GM08714 (cell line): ENCODE measurements around the gene PBLD.
"Not testable (repeated sequence)": the region's sequence is repeated elsewhere in the genome, so short reads cannot be mapped to it uniquely, and the experiment has no call there.

Experiments used
- H3K4me3 ChIP-seq: fragments of 200-500 bp; sonication (Bioruptor generic); 2 replicates; pipeline ENCODE4 v1.5.1; 2014; ENCODE audit warnings: mild to moderate bottlenecking, low read length, inconsistent platforms
- ZNF274 ChIP-seq: IDR thresholded peaks from 2 replicates; pipeline ENCODE4 v1.6.1; 2012; ENCODE audit warnings: mild to moderate bottlenecking, low read depth, low read length

PBLD gene

GRCh38 chr10:68336754-68337351, 4.1 kb upstream of the PBLD start:
- H3K4me3 ChIP-seq: peak overlapping the region; percentile 22; the same call in 1 of the 2 replicates

GRCh38 chr10:68334672-68335467, 2.1 kb upstream of the PBLD start:
- no peak for TF ChIP-seq ZNF274
- H3K4me3 ChIP-seq: peak overlapping the region; percentile 89; the same call in 1 of the 2 replicates

More at GRCh38 chr10:68336754-68337351, 4.1 kb upstream of the PBLD start:
- TF ChIP-seq ZNF274: no peak

GRCh38 chr10:68333440-68334431, 1.0 kb upstream of the PBLD start:
- no peak for TF ChIP-seq ZNF274

GRCh38 chr10:68333058-68333395, 299 bp upstream of the PBLD start:
- peak overlapping the region; percentile 89 for H3K4me3 ChIP-seq
- TF ChIP-seq ZNF274: no peak

More at GRCh38 chr10:68333440-68334431, 1.0 kb upstream of the PBLD start:
- H3K4me3 ChIP-seq: peak overlapping the region; percentile 89; the same call in 1 of the 2 replicates

- no peak for TF ChIP-seq ZNF274
- H3K4me3 ChIP-seq: peak within 1 kb of the TSS; percentile 89
Measured at GRCh38 chr10:68331455-68332258, 1.1 kb downstream of the PBLD start, which contains the start of gene HNRNPH3. Gene HNRNPH3 (plus strand): TSS chr10:68332064. CDS start chr10:68337222, 5,158 bp downstream.

- no peak for TF ChIP-seq ZNF274
- H3K4me3 ChIP-seq: peak overlapping the region; percentile 89
Measured at GRCh38 chr10:68330852-68331454, 1.8 kb downstream of the PBLD start.

GRCh38 chr10:68329506-68329861, 3.2 kb downstream of the PBLD start:
- no peak for TF ChIP-seq ZNF274
- H3K4me3 ChIP-seq: no peak overlapping the region

- TF ChIP-seq ZNF274: no peak
- H3K4me3 ChIP-seq: no peak overlapping the region
Measured at GRCh38 chr10:68327889-68328786, 4.6 kb downstream of the PBLD start.

GRCh38 chr10:68324396-68324795, 8.3 kb downstream of the PBLD start:
- H3K4me3 ChIP-seq: not testable (repeated sequence)

GRCh38 chr10:68318331-68319059, 14.2 kb downstream of the PBLD start:
- H3K4me3 ChIP-seq: no peak overlapping the region
- no peak for TF ChIP-seq ZNF274

- H3K4me3 ChIP-seq: no peak overlapping the region
- TF ChIP-seq ZNF274: no peak
Measured at GRCh38 chr10:68315582-68315981, 17.1 kb downstream of the PBLD start.

GRCh38 chr10:68314930-68315329, 17.8 kb downstream of the PBLD start:
- H3K4me3 ChIP-seq: not testable (repeated sequence)
